Measurements from ENCODE around the gene HOXC5.
"Not testable (repeated sequence)": the region's sequence is repeated elsewhere in the genome, so short reads cannot be mapped to it uniquely, and the experiment has no call there.

HOXC5 gene

GRCh38 chr12:54066408-54066807, 33.6 kb downstream of the HOXC5 start:
- no peak for DNase-seq (ENCODE audit: low spot score)

GRCh38 chr12:54068418-54069070, 35.7 kb downstream of the HOXC5 start:
- DNase-seq (ENCODE audit: low spot score): no peak

- no peak for DNase-seq (ENCODE audit: low spot score)
Observed at GRCh38 chr12:54071942-54072341, 39.1 kb downstream of the HOXC5 start.

GRCh38 chr12:54074308-54074707, 41.5 kb downstream of the HOXC5 start:
- DNase-seq (ENCODE audit: low spot score): no peak

- no peak for DNase-seq (ENCODE audit: low spot score)
Observed at GRCh38 chr12:54075409-54075808, 42.6 kb downstream of the HOXC5 start.

- DNase-seq (ENCODE audit: low spot score): no peak
Observed at GRCh38 chr12:54075974-54076373, 43.1 kb downstream of the HOXC5 start.

GRCh38 chr12:54077843-54078242, 45.0 kb downstream of the HOXC5 start:
- DNase-seq (ENCODE audit: low spot score): not testable (repeated sequence)

- not testable (repeated sequence) for DNase-seq (ENCODE audit: low spot score)
Observed at GRCh38 chr12:54079115-54079514, 46.3 kb downstream of the HOXC5 start.

GRCh38 chr12:54080008-54080924, 47.4 kb downstream of the HOXC5 start:
- not testable (repeated sequence) for DNase-seq (ENCODE audit: low spot score)

GRCh38 chr12:54081053-54081514, 48.2 kb downstream of the HOXC5 start:
- DNase-seq (ENCODE audit: low spot score): not testable (repeated sequence)

GRCh38 chr12:54081581-54082396, 48.9 kb downstream of the HOXC5 start:
- DNase-seq (ENCODE audit: low spot score): not testable (repeated sequence)

GRCh38 chr12:54082397-54082892, 49.6 kb downstream of the HOXC5 start:
- no peak for DNase-seq (ENCODE audit: low spot score)

Data from cerebellar cortex (tissue), 1 donor.